ENCODE results near the gene FBXW7.
"Not testable (repeated sequence)": the region's sequence is repeated elsewhere in the genome, so short reads cannot be mapped to it uniquely, and the experiment has no call there.

Gene FBXW7

GRCh38 chr4:152535903-152536544 is at the start of gene FBXW7:
FBXW7 (minus strand) TSS chr4:152536092; CDS start chr4:152411803, 124,289 bp downstream.
- DNase-seq (ENCODE audit: low read depth, low spot score) = peak; percentile 98

DNA sequence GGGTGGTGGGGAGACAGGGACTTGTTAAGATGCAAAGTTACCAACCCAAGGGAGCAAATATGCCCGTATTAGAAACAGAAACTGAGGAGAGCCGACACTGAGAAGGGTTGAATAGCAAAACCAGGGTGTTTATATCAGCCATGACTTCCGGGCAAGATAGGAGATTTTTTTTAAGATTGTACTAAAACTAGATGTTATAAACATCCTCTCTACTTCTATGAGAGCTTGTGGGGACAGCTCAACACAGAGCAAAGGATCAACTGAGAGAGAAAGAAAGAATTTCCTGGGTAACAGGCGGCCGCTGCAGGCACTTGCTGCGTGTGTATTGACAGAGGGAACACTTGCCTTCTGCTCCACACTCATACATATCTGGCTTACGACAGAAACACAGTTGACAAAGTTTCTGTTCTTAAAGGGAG is 49.1 kb upstream of the FBXW7 start:
- DNase-seq (ENCODE audit: low read depth, low spot score) = no peak

- no peak for DNase-seq (ENCODE audit: low read depth, low spot score)
Measured at GRCh38 chr4:152581536-152582160, 45.8 kb upstream of the FBXW7 start.

GRCh38 chr4:152579916-152580315 is 44.0 kb upstream of the FBXW7 start:
- no peak for DNase-seq (ENCODE audit: low read depth, low spot score)

- DNase-seq (ENCODE audit: low read depth, low spot score) = no peak
Measured at GRCh38 chr4:152579107-152579764, 43.3 kb upstream of the FBXW7 start.

DNA sequence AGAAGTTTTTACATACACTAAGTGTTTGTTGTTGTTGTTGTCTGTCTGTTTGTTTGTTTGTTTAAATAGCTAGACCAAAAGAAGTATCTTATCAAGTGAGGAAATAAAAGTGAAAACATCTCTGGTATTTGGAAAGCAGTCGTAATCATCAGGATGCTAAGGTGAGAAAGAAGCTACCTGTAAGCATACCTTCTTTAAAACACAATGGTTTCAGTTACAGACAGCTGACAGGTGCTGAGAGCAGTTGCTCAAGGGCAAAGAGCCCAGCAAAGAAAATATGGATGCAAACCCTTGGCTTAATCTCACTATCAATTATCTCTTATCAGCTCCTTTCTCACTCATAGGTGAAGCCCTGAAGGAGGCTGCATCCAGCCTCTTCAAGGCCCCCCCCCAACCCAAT is 42.8 kb upstream of the FBXW7 start:
- DNase-seq (ENCODE audit: low read depth, low spot score) = no peak

GRCh38 chr4:152577708-152578396 is 42.0 kb upstream of the FBXW7 start:
- DNase-seq (ENCODE audit: low read depth, low spot score) = no peak

DNA sequence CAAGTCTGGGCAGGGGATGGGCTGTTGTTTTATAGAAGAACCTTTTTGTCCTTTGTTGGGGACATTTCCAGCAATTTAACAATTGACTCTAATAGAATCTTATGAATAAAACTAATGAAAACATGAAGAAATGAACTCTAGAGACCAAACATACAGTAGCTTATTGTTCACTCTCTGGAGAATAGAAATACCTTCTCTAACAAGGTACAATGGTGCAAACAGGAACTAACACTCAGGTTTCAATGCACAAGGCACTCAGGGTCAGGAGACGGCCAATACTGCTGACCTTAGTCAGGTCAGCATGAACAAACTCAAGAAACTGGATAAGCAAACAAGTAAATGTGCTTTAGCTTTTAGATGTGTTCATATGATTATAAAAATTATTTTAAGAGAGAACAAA is 39.6 kb upstream of the FBXW7 start:
- DNase-seq (ENCODE audit: low read depth, low spot score) = no peak

DNA sequence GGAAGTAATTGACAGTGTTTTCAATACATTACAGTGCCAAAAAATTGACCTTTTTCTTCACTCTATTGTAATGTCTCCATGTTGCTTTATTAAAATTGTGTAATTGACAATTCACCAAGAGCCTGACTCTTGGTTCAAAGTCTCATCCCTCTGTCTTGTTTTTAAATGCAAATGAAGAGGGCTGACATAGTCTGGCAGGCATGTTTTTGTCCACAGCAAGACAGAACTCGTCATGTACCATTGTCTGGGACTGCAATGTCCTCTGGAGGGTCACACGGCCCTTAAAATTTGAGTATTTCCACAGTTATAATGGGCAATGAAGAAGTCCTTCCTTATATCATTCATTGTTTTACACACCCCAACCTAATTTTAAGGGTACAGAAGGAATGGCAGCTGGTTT is 38.0 kb upstream of the FBXW7 start:
- no peak for DNase-seq (ENCODE audit: low read depth, low spot score)

DNA sequence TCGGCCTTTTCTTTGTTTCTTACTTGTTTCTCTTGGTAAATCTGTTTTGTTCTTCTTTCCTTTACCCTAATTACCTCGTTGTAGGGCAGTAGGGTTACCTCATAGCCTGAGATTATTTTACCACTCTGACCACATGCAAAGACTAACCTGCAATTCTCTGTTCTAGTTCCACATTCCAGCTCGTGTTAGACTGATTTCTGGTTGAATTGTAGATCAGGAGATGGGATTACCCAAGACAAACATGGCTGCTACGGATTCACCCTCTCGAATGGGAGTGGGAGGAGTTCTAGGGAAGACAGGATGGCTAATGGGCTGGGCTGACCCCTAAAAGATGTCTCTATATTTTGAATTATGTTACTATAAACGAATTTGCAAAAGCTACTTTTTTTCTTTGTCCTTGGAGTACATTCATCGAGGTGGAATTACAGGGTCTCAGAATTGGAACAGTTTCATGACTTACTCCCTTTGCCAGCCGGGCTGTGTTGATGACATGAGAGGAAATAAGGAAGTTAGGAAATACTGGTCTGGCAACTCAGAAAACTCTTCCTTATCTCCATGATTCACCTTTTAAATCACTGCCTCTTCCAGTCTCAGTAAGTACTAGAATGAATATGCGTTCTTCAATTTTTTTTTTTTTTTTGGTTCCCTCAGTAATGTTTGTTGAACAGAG is 36.7 kb upstream of the FBXW7 start:
- DNase-seq (ENCODE audit: low read depth, low spot score) = no peak

DNA sequence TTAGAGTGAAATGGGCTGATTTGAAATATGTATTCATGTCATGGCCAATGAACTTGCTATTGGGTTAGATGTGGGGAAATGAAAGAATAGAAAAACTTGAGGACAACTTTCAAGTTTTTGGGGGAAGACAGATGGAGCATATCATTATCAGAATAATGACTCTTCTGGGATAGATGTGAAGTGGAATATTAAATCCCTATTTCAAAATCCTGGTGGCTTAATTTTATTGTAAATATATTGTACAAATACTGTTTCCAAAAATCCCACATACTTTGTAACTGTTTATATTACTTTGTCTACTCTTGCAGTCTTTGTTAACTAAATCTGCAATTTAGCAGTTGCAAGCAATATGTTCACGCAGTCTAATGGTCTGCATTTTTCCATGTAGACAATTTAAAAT is 35.9 kb upstream of the FBXW7 start:
- no peak for DNase-seq (ENCODE audit: low read depth, low spot score)

- DNase-seq (ENCODE audit: low read depth, low spot score) = no peak
Measured at GRCh38 chr4:152571296-152571695, 35.4 kb upstream of the FBXW7 start.

DNA sequence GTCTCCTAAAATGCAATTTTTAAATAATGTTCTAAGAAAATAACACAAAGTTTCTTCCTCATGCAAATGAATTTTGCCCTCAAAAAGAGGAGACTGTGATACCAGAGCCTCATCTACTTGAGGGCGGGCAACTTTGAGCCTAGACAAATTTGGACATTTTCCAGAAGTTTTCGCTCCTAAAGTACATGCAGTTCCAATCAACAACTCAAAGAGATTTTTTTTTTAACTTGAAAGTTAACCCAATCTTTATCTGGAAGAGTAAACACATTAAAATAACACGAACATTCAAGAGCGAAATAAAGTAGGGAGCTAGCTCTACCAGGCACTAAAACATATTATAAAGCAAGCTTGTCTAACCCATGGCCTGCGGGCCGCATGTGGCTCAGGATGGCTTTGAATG is 29.4 kb upstream of the FBXW7 start:
- DNase-seq (ENCODE audit: low read depth, low spot score) = no peak

DNA sequence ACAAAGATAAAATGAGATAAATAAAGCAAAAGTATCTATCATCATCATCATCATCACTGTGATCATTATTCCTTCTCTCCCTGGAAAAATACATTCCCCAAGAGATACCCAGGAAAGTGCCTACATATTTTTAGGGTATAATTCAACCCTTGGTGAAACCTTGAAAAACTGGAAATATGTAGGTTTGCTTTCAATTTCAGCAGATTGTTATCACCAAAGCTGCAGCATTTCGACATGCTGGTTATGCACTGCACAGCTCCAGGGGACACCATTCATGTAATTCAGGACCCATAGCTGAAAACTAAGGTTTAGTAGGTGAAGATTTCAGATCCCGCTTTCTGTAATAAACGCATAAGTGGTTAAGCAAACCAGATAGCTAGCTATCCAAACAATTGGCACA is 28.4 kb upstream of the FBXW7 start:
- no peak for DNase-seq (ENCODE audit: low read depth, low spot score)

DNA sequence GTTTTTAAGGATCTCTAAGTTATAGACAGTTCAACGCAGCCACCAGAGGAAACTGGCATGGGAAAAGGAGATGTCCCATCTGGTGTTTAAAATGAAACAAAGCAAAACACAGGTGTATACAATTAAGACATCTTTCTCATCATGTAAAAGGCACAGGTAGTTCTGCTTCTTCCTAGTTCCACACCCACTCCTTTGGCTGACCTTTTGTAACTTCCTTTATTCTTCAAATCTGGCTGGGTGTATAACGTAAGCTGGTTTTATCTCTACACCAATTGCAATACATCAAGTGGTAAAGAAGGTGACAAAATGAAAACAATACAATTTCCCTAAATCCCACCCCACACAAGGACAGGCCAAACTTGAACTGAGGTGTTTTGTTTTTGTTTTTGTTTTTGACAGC is 27.3 kb upstream of the FBXW7 start:
- no peak for DNase-seq (ENCODE audit: low read depth, low spot score)

- no peak for DNase-seq (ENCODE audit: low read depth, low spot score)
Measured at GRCh38 chr4:152559641-152560040, 23.7 kb upstream of the FBXW7 start.

DNA sequence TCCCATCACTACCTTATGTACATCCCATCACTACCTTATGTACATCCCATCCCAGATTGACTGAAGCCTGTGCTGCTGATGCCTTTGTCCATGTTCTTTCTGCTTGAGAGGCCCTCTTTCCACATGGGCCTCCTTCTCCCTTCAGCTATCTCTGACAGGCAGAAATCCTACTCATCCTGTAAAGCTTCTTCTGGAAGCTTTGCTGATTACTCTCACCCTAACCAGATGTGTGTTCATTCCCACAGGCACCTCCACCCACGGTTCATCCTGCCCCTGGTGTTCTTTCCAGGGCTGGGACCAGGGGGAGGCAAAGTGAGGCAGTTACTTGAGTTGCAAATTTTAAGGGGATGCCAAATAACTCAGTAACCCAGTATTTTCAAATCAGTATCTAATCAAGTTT is 22.5 kb upstream of the FBXW7 start:
- DNase-seq (ENCODE audit: low read depth, low spot score) = no peak

DNA sequence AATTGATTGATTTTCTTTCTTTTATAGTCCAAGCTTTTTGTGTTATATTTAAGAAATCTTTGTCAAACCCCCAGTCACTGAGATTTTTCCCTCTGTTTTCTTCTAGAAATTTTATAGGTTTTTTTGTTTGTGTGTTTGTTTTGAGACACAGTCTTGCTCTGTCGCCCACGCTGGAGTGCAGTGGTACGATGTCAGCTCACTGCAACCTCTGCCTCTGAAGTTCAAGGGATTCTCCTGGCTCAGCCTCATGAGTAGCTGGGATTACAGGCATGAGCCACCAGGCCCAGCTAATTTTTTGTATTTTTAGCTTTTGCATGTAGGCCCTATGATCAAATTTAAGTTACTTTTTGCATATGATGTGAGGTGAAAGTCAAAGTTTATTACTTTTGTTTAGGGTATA is 20.9 kb upstream of the FBXW7 start:
- no peak for DNase-seq (ENCODE audit: low read depth, low spot score)

DNA sequence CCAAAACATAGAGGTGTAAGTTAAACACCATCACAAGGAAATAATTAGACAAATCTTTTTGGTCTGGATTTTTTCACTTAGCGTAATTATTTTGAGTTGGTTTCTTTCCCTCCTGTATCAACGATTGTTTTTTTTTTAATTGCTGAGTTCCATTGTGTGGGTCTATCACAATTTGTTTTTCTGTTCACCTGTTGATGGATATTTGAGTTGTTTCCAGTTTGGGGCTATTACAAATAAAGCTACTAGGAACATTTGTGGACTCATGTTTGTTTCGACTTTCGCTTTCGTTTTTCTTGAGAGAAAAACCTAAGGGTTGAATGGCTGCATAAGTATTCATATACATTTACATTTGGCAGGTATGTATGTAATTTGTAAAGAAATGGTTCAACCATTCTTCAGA is 20.4 kb upstream of the FBXW7 start:
- DNase-seq (ENCODE audit: low read depth, low spot score) = no peak

DNA sequence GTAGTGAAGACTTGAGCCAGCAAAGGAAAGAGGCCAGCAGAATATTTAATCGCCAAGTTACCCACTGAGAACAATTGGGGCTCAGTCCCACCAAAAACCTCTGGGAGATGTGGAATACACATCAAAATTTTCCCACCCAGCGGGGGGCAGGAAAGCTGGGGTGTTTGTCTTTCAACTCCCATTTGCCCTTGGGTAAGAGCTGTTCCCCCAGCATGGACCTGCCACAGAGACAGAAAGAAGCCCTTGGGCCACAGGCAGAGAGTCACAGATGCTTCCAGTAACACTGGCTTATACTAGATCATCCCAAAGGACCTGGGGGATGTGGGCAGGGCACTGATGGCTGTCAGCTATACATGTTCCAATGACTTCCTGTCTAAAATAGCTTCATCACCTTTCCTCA is 18.9 kb upstream of the FBXW7 start:
- no peak for DNase-seq (ENCODE audit: low read depth, low spot score)

DNA sequence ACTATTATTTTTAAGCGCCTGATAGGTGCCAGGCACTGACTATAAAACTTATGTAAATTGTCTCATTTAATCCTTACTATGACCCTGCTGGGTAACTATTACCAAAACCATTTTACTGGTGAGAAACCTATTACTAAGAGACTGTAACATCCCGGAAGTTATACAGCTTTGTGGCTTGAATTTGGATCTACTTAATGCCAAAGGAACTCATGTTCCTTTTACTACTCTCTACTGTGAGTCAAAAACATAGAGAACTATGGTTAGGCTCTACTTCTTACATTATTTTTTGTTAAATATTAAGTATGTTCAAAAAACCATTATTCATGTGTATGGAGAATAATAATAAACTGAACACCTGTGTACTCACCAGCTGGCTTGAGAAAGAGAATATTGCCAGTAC is 14.8 kb upstream of the FBXW7 start:
- not testable (repeated sequence) for DNase-seq (ENCODE audit: low read depth, low spot score)

DNA sequence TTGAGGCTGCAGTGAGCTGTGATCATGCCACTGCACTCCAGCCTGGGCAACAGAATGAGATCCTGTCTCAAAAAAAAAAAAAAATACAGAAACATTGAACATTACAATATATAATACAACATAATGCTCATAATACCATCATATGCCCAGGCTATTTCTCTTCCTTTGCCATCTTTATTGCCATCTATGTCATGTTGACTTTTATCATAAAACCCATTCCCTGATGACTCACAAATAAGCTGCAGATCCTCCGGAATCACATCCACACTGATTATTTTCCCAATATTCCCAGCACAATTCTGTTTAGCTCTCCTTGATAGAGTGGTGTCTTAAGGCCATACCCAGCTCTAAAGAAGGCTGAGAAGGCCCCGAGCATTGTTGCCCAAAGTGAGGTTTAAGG is 9.2 kb upstream of the FBXW7 start:
- DNase-seq (ENCODE audit: low read depth, low spot score) = no peak

Data from activated naive CD8-positive, alpha-beta T cell treated with anti-CD3 and anti-CD28 coated beads, Interleukin-2, amount 50 U/mL, for 16 hours (primary cell).